Renal cortical epithelial cell (primary cell): ENCODE measurements around the gene ODF2. TPM values are rescaled to one million over a fixed set of nuclear protein-coding genes. Genes with fewer than 3 reads are reported as not detected.
"Not testable (repeated sequence)": the region's sequence is repeated elsewhere in the genome, so short reads cannot be mapped to it uniquely, and the experiment has no call there.

Source experiments
- DNase-seq: peaks from one replicate; pipeline ENCODE4 v3.0.0-alpha.2; 2011; ENCODE audit warnings: low read depth
- total RNA-seq: library from RNA; depleted of rRNA; stranded (reverse); fragments of >200 nt; gene quantifications from 2 replicates; pipeline ENCODE4 v1.2.3, GENCODE V29; 2014

ODF2 gene
- total RNA-seq, 1 donor from 2014 or later = 37.2 TPM

DNA sequence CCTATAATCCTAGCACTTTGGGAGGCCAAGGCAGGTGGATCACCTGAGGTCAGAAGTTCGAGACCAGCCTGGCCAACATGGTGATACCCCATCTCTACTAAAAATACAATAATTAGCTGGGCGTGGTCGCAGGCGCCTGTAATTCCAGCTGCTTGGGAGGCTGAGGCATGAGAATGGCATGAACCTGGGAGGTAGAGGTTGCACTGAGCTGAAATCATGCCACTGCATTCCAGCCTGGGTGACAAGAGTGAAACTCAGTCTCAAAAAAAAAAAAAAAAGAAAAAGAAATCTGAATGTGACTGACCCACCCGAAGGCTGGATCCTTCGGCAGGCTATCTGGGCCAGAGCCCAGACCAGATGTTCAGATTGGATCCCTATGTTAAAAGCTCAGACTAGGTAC, 32.5 kb upstream of the ODF2 start:
- DNase-seq = not testable (repeated sequence)

GRCh38 chr9:128424268-128424780, 31.5 kb upstream of the ODF2 start:
- DNase-seq = no peak

- DNase-seq = no peak
These were observed 26.9 kb upstream of the ODF2 start for GRCh38 chr9:128428644-128429512.

- DNase-seq = no peak
These were observed 26.2 kb upstream of the ODF2 start for GRCh38 chr9:128429513-128430086.

GRCh38 chr9:128431207-128431606, 24.6 kb upstream of the ODF2 start:
- no peak for DNase-seq

GRCh38 chr9:128434340-128434739, 21.5 kb upstream of the ODF2 start:
- DNase-seq = no peak

DNA sequence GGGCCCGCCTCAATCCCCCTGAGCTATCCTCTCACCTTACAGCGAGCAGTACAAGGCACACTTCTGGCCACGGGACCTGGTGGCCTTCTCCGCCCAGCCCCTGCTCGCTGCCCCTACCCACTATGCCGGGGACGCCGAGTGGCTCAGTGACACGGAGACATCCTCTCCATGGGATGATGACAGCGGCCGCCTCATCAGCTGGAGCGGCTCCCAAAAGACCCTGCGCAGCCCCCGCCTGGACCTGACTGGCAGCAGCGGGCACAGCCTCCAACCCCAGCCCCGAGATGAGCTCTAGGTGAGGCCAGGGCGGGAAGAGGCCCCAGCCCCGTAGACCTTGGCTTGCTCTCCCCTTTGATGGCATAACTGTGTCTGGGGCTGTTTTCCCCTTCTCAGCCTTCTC, 20.2 kb upstream of the ODF2 start:
- DNase-seq = no peak

DNA sequence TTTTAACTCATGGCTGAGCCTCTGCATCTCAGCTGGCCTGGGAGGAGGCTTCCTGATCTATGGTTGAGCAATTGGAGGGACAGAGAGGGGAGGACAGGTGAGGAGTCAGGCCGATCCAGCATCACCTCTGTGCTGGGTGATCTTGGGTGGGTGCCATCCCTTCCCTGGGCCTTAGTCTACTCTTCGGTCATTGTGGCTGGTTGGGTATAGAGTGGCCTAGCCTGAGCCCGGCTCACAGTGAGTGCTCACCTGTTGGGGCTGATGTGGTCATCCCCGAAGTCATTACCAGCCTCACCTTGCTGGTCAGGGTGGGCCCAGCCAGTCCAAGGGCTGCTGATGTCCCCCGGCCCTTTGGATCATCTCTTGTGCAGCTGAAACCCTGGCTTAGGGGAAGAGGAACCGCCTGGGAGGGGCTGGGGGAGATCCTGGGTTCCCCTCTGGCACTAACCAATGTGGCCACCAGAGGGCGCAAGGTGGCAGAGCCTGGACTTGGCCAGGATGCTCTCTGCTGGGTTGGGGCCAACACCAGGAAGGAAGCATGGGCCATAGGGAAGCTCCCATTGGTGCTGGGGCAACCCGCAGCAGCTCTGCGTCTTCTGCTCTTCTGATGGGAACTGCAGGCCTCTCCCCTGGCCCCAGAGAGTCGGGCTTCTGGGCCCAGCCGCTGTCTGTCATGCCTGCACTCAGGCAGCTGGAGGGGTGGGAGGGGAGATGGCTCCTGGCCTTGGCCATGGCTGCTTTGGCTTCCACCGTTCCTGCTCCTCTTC, 17.3 kb upstream of the ODF2 start:
- DNase-seq = peak; percentile 46

DNA sequence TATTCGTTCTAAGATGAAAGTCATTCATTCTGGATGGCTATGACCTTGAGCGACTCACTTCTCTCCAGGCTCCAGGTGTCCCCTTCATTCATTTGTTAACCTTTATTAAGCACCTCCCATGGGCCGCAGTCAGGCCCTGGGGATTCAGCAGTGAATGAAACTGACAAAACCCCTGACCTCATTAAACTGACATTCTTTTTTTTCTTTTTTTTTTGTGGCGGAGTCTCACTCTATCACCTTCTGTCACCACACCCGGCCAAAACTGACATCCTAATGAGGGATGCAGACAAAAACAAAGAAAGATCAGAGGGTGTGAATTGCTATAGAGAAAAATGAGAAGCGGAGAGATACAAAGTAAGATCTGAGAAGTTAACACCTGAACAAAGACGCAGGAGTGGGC, 16.5 kb upstream of the ODF2 start:
- no peak for DNase-seq

DNA sequence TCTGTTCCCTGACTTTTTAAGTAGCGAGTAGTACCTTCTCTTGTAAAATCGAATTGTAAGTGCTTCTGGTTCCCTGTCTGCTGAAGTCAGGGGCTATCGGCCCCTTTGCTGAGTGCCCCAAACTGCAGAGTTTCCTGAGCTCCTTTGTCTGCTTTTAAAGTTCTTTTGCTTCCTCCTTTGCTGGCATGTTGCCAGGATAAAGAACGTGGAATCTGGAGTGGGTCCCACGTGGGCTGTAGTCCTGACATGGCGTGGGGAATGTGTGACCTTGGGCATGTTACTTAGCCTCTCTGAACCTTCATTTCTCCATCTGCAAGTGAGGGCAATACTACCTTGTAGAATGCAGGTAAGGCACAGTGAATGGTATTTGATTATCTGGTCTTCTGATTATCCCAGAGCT, 13.7 kb upstream of the ODF2 start:
- DNase-seq = no peak

GRCh38 chr9:128446505-128446904, 9.3 kb upstream of the ODF2 start:
- DNase-seq = not testable (repeated sequence)

- DNase-seq = no peak
These were observed 7.1 kb upstream of the ODF2 start for GRCh38 chr9:128448746-128449145.

DNA sequence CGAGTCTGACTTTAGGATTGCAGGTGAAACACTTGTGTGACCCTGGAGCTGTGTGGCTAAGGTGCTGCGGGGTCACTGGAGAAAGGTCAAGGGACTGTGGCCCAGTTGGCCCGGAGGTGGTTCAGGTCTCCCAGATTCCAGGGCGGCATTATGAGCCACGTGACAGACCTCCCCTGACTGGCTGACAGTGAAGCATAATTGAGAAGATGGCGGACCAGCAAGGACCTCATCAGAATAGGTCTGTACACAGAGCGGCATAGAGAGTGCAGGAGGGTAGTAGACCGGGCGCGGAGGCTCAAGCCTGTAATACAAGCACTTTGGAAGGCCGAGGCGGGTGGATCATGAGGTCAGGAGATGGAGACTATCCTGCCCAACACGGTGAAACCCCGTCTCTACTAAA, 815 bp upstream of the ODF2 start:
- DNase-seq = no peak

GRCh38 chr9:128456613-128457061, 831 bp downstream of the ODF2 start:
- DNase-seq = peak; percentile 42

- DNase-seq = no peak
These were observed 1.4 kb downstream of the ODF2 start for GRCh38 chr9:128457207-128457606.

- DNase-seq = no peak
These were observed 3.2 kb downstream of the ODF2 start for GRCh38 chr9:128459011-128459410.

GRCh38 chr9:128469070-128469469, 13.3 kb downstream of the ODF2 start:
- DNase-seq = no peak

- peak; percentile 42 for DNase-seq
These were observed 14.8 kb downstream of the ODF2 start for GRCh38 chr9:128470560-128470959.

- no peak for DNase-seq
These were observed 17.3 kb downstream of the ODF2 start for GRCh38 chr9:128473104-128473503.

- no peak for DNase-seq
These were observed 20.1 kb downstream of the ODF2 start for GRCh38 chr9:128475867-128476266.

GRCh38 chr9:128479262-128479661, 23.5 kb downstream of the ODF2 start:
- no peak for DNase-seq

DNA sequence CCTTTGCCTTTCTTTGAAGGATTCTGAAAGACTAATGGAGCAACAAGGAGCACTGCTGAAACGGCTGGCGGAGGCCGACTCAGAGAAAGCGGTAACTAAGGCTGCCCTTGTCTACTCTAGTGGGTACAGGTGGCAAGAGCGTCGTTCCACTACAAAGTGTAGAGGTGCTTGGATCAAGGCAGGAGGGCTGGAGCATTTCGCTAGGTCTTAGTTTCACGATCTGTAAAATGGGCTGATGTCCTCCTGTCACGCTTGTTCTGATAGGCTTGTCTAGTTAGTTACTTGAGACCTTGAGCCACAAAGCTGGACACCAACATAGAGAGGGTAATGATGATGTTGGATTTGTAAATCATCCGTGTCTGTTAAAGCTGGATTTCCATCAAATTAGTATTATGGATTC, 25.8 kb downstream of the ODF2 start:
- DNase-seq = no peak
